Mammary microvascular endothelial cell (primary cell): ENCODE results near the gene TAPBP. TPM values are rescaled to one million over a fixed set of nuclear protein-coding genes. Genes with fewer than 3 reads are reported as not detected.

Source experiments
- total RNA-seq: library from RNA; depleted of rRNA; stranded (reverse); fragments of >200 nt; gene quantifications from 2 replicates; pipeline ENCODE4 v1.2.3, GENCODE V29; 2015

The TAPBP gene
- 171 and 179 TPM in 2 replicates for total RNA-seq

GRCh38 chr6:33313709-33314514 lies at the start of gene TAPBP:
TSS of gene TAPBP (minus strand) at chr6:33314078. CDS start at chr6:33314041, 37 bp downstream.

DNA sequence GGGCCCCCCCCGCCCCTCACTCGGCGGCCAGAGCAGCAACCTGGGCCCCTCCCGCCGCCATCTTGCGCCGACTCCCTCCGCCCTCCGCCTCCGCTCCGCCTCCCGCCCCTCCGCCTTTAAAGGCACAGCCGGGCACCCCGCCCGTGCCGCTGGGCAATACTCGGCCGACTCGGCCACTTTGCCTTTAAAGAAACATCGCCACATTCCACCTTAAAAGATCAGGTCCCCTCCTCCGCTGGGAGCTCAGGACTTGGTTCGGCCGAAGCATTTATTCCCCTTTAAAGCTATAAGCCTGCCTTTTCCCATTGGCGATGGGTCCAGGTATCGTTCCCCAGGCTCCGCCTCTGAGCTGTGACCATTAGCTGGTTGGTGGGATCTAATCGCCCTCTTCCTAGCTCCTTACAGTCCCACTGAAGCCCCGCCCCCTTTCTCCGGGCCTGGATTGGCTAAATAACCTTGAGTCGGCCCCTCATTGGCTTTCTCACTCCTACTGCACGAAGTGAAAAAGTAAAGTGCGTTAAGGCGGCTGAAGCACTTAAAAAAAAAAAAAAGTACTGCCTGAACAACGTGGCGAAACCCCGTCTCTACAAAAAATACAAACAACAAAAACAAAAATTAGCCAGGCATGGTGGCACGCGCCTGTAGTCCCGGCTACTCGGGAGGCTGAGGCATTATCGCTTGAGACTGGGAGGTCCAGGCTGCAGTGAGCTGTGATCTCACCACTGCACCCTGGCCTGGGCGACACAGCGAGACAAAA lies 4.0 kb upstream of the TAPBP start, which contains the start of gene ZBTB22:
Gene ZBTB22 (minus strand): TSS at position 76 of the 757 bp plus-strand sequence. CDS start 828 bp downstream, outside the sequence.

GRCh38 chr6:33298773-33299236 lies 15.1 kb downstream of the TAPBP start, which contains the start of gene RGL2:
TSS of gene RGL2 (minus strand) at chr6:33298942. CDS start at chr6:33298610, 332 bp downstream.

GRCh38 chr6:33288921-33289783 lies 24.7 kb downstream of the TAPBP start, which contains the start of the genes PFDN6 and WDR46:
TSS of gene PFDN6 (plus strand) at chr6:33289601. CDS start at chr6:33289857, 256 bp downstream.
TSS of gene WDR46 (minus strand) at chr6:33289239. CDS start at chr6:33289170, 69 bp downstream.

GRCh38 chr6:33276864-33277662 lies 36.8 kb downstream of the TAPBP start, which contains the start of gene B3GALT4:
TSS of gene B3GALT4 (plus strand) at chr6:33277123. CDS start at chr6:33277420, 297 bp downstream.

GRCh38 chr6:33271468-33272274 lies 42.2 kb downstream of the TAPBP start, which contains the start of the genes RPS18 and VPS52:
TSS of gene RPS18 (plus strand) at chr6:33272075. CDS start at chr6:33272120, 45 bp downstream.
TSS of gene VPS52 (minus strand) at chr6:33271876. CDS start at chr6:33271675, 201 bp downstream.

Other genes starting within 250 kb of the TAPBP start
- gene HLA-DPA1, start 240.4 kb downstream of the TAPBP start, total RNA-seq, result 9.8 and 28.3 TPM in 2 replicates
- gene HLA-DPB1, start 238.1 kb downstream of the TAPBP start, total RNA-seq, result 31.0 and 37.8 TPM in 2 replicates
- 0.07 and 0.15 TPM in 2 replicates for gene COL11A2, start 121.6 kb downstream of the TAPBP start, total RNA-seq
- gene RXRB, start 113.4 kb downstream of the TAPBP start, total RNA-seq, result 12.9 and 17.4 TPM in 2 replicates
- gene SLC39A7, start 113.2 kb downstream of the TAPBP start, total RNA-seq, result 75.7 and 93.8 TPM in 2 replicates
- gene HSD17B8, start 109.4 kb downstream of the TAPBP start, total RNA-seq, result 6.7 and 9.8 TPM in 2 replicates
- gene RING1, start 105.6 kb downstream of the TAPBP start, total RNA-seq, result 8.7 and 11.7 TPM in 2 replicates
- 36.8 and 43.6 TPM in 2 replicates for gene VPS52, start 42.2 kb downstream of the TAPBP start, total RNA-seq
- 4,238 and 4,354 TPM in 2 replicates for gene RPS18, start 42.0 kb downstream of the TAPBP start, total RNA-seq
- gene B3GALT4, start 37.0 kb downstream of the TAPBP start, total RNA-seq, result 5.6 and 8.1 TPM in 2 replicates
- gene WDR46, start 24.8 kb downstream of the TAPBP start, total RNA-seq, result 65.6 and 74.7 TPM in 2 replicates
- 55.3 and 67.7 TPM in 2 replicates for gene PFDN6, start 24.5 kb downstream of the TAPBP start, total RNA-seq
- gene RGL2, start 15.1 kb downstream of the TAPBP start, total RNA-seq, result 49.4 and 55.9 TPM in 2 replicates
- gene ZBTB22, start 3.7 kb upstream of the TAPBP start, total RNA-seq, result 8.9 and 11.6 TPM in 2 replicates
- gene DAXX, start 8.9 kb upstream of the TAPBP start, total RNA-seq, result 35.7 and 36.8 TPM in 2 replicates
- 41.9 and 45.2 TPM in 2 replicates for gene KIFC1, start 77.7 kb upstream of the TAPBP start, total RNA-seq
- 17.9 and 24.2 TPM in 2 replicates for gene PHF1, start 96.9 kb upstream of the TAPBP start, total RNA-seq
- 151 and 168 TPM in 2 replicates for gene CUTA, start 104.0 kb upstream of the TAPBP start, total RNA-seq
- gene SYNGAP1, start 106.0 kb upstream of the TAPBP start, total RNA-seq, result 1.4 and 2.7 TPM in 2 replicates
- gene ZBTB9, start 140.5 kb upstream of the TAPBP start, total RNA-seq, result 4.1 and 4.9 TPM in 2 replicates